ENCODE measurements around the gene TJP3.
A peak's percentile ranks its signal among the peaks of the same experiment; 100 is the strongest.

TJP3 gene

DNA sequence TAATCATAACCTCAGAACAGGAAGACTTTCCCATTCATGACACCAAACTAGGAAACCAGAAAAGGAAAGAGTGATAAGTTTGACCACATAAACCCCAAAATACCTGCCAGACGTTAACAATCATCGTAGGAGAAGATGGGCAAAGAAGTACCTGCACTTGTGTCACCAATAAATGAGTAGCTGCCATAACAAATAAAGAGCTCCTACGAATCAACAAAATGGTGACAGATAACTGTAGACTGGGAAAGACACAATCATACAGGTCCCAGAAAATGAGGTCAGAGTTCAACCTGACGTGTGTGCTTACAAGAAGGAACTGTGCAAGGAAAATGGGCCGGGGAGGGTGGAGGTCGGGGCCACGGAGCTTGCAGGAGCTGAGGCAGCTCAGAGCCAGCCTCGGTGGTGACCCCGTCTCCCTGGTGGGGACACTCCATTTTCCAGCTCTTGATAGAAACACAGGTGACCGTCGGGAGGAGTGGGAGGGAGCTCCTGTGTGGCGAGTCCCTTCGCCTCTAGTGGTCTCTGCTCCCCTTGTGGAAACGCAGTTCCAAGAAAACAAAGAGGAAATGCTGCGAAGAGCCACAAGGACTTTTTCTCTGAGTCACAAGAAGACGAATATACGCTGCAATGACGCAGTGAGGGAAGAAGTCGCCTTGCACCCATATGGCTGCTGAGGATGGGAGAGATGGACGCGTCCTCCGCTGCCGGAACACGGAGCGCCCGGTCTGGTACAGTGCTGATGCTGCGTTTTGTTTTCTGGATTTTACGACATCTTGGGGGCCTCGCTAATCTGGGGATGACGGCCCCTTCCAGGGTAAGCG lies 17.4 kb upstream of the TJP3 start:
- Histone ChIP-seq H3K4me1 (ENCODE audit: control insufficient read depth, insufficient read depth, low read length) (peaks cover 11% of the 10 kb centered on the region), H3K9ac (ENCODE audit: low read length) (no peak overlapping the region), H3K36me3 (ENCODE audit: control insufficient read depth, insufficient read depth, low read length) (no peaks in the 10 kb centered on the region), H3K27me3 (ENCODE audit: control insufficient read depth, insufficient read depth, low read length) (no peaks in the 10 kb centered on the region), H3K4me3 (ENCODE audit: low read length) (no peak overlapping the region), H3K27ac (ENCODE audit: low read depth, low read length) (no peak overlapping the region)

DNA sequence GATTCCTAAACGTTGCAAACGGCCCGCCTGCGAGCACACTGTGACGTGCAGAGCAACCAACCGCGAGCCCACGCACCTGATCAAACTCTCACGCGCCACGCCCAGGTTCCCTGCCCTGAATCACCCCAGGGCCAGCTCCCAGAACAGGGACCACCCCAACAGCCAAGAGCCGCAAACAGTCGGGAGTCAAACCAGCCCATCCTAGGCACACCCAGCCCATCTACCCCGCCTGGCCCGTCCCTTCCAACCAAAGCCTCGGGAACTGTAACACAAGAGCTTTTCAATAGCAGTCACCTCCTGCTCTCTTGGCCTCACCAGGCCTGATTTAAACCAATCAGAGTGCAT lies 16.8 kb upstream of the TJP3 start:
- Histone ChIP-seq H3K4me1 (ENCODE audit: control insufficient read depth, insufficient read depth, low read length) (peaks cover 11% of the 10 kb centered on the region), H3K27me3 (ENCODE audit: control insufficient read depth, insufficient read depth, low read length) (no peaks in the 10 kb centered on the region), H3K9ac (ENCODE audit: low read length) (no peak overlapping the region), H3K36me3 (ENCODE audit: control insufficient read depth, insufficient read depth, low read length) (no peaks in the 10 kb centered on the region), H3K4me3 (ENCODE audit: low read length) (no peak overlapping the region), H3K27ac (ENCODE audit: low read depth, low read length) (no peak overlapping the region)

DNA sequence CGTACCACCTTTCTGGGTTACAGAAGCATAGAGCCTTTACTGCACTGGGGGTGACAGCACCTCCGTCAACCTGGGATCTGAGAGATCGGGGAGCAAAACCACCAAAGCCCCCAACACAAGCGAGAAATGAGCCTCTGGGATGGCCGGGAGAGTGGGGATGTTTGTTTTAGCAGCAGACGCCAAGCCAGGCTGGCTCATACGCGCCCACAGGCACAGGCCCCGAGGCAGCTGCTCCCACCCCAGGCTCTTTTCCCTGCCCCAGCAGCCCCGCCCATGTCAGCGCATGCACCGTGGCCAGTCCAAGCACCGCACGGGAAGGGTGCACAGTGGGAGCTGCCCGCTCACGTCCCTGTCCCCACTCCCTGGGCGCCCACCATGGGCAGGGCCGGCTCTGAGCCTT lies 16.5 kb upstream of the TJP3 start:
- Histone ChIP-seq H3K27ac (ENCODE audit: low read depth, low read length) (no peak overlapping the region), H3K9ac (ENCODE audit: low read length) (no peak overlapping the region), H3K4me1 (ENCODE audit: control insufficient read depth, insufficient read depth, low read length) (peaks cover 11% of the 10 kb centered on the region), H3K27me3 (ENCODE audit: control insufficient read depth, insufficient read depth, low read length) (no peaks in the 10 kb centered on the region), H3K4me3 (ENCODE audit: low read length) (no peak overlapping the region), H3K36me3 (ENCODE audit: control insufficient read depth, insufficient read depth, low read length) (no peaks in the 10 kb centered on the region)

DNA sequence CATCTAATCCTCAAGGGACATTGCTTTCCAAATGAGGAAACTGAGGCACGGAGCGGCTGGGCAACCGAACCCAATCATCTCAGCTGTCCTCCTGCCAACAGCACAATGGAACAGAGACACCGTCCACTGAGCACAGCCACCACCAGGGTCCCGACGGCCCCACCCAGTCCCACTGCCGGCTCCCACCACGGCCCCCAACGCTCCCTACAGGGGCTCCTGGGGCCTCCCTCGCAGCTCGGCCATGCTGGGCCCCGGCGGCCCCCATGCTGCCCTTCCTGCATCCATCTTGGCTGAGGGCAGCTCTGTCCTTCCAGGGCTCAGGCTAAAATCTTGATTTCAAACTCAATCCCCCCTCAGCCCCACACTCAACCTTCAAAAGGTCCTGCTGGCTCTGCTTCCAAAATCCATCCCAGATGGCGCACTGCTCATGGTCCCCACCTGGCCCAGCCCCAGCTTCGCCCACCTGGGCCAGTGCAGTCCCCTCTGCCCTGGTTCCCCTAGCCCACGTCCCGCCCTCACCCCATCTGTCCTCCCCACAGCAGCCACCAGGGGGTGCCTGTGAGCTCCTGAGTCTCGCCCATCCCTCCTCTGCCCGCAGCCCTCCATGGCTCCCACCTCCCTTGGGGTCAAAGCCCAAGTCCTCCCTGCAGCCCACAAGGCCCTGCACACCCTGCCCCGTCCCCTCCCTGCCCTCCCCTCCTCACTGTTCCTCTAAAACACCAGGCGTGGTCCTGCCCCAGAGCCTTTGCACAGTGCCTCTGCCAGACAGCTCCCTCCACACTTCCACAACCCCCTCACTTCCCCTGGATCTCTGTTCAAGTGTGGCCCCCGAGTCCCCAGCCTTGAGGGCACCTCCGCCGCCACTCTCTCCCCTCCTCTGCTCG lies 15.8 kb upstream of the TJP3 start:
- H3K36me3 ChIP-seq (ENCODE audit: control insufficient read depth, insufficient read depth, low read length), result no peaks in the 10 kb centered on the region
- no peak overlapping the region for H3K4me3 ChIP-seq (ENCODE audit: low read length)
- H3K9ac ChIP-seq (ENCODE audit: low read length), result no peak overlapping the region
- H3K27ac ChIP-seq (ENCODE audit: low read depth, low read length), result peak overlapping the region; percentile 72
- H3K27me3 ChIP-seq (ENCODE audit: control insufficient read depth, insufficient read depth, low read length), result no peaks in the 10 kb centered on the region
- H3K4me1 ChIP-seq (ENCODE audit: control insufficient read depth, insufficient read depth, low read length), result peaks cover 12% of the 10 kb centered on the region

DNA sequence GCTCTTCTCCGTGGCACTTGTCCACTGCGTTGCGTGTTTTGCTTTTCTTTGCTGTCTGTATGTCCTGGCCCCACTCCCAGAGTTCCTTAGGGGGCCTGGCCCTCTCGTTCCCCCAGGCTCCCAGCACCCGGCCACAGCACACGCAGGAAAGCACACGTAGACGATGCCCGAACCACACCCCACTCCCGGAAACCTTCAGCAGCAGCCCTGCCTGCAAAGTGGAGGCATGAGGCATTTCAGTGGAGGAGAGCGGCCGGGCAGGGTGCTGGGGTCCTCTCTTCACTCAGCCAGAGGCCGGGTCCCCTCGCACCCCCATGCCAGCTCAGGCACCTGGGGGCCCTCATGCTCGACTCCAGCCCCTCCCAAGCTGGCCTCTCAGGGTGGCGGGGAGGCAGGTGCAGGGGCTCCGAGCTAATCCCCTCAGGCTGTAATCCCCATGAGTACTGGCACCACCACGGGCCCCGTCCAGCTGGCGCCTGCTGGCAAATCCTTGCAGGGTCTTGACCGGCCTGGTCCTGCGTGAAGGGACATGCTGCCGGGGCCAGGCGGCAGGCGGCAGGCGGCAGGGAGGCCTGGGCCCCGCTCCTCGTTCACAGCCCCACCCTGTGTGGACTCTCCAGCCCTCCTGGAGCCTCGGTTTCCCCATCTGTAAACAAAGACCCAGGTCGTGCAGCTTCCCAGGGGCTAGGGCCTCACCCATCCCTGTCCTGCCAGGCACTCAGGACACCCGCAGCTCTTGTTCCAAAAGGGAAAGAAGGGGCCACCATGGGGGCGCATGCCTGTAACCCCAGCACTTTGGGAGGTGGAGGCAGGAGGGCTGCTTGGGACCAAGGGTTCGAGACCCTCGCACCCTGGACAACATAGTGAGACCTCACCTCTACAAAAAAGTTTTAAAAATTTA lies 14.9 kb upstream of the TJP3 start:
- Histone ChIP-seq H3K27ac (ENCODE audit: low read depth, low read length) (peak overlapping the region; percentile 72), H3K36me3 (ENCODE audit: control insufficient read depth, insufficient read depth, low read length) (no peaks in the 10 kb centered on the region), H3K4me1 (ENCODE audit: control insufficient read depth, insufficient read depth, low read length) (peaks cover 11% of the 10 kb centered on the region), H3K4me3 (ENCODE audit: low read length) (no peak overlapping the region), H3K9ac (ENCODE audit: low read length) (no peak overlapping the region), H3K27me3 (ENCODE audit: control insufficient read depth, insufficient read depth, low read length) (no peaks in the 10 kb centered on the region)

DNA sequence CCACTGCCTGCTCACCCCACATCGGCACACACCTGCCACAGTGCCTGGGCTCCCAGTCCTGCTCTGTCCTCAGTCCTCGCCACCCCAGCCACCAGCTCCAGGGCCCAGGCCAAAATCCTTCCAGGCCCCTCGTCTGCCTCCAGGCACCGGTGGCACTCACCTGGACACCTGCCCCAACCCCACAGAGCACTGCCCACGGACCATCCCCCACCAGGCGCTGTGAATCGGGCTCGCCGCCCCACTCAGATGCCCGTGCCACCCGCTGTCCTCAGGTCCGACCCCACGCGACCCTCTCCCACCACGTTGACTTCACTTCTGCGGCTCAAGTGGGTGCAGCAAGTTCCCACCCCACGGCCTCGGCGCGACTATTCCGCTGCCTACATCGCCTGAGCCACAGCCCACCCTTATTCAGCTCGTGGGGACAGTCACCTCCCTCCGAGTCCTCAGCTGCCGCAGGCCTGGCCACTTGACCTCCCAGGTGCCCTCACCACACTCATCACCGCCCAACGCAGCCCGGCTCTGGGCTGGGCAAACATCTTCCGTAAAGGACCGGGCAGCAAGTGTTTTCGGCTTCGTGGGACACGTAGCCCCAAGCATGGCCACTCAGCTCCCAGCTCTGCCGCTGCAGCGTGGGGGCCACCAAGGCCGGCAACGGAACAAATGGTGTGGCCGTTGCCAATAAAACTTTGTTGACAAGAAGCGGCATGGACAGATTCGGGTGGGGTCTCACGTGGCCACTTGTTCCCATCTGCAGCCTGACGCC lies 13.6 kb upstream of the TJP3 start:
- peaks cover 14% of the 10 kb centered on the region for H3K4me1 ChIP-seq (ENCODE audit: control insufficient read depth, insufficient read depth, low read length)
- H3K36me3 ChIP-seq (ENCODE audit: control insufficient read depth, insufficient read depth, low read length), result no peaks in the 10 kb centered on the region
- H3K9ac ChIP-seq (ENCODE audit: low read length), result no peak overlapping the region
- peak overlapping the region; percentile 57 for H3K27ac ChIP-seq (ENCODE audit: low read depth, low read length)
- H3K27me3 ChIP-seq (ENCODE audit: control insufficient read depth, insufficient read depth, low read length), result no peaks in the 10 kb centered on the region
- no peak overlapping the region for H3K4me3 ChIP-seq (ENCODE audit: low read length)

DNA sequence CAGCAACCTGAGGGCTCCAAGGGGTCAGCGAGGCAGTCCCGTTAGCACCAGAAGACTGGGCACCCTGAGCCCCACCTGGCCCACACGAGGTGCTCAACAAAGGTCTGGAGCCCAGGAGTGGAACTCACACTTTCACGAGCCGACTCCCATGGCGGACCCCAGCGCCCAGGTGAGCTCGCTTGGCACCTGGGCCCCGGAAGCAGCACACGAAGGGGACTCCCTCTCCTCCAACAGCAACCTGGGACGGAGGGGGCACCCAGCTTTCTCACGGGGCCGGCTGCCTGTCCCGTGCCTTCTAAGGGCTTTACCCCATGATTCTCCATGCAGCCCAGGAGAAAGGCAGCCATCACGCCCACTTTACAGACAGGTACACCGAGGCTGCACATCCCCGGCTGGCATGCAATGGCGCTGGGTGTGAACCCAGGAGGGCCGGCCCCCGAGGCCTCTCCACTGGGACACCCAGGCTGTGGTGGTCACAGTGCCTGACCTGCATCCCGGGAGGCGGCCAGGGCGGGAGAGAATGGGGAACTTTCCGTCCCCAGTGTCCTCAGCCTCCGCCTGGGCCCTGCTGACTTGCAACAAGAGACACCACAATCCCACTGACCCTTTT lies 13.0 kb upstream of the TJP3 start:
- H3K36me3 ChIP-seq (ENCODE audit: control insufficient read depth, insufficient read depth, low read length), result no peaks in the 10 kb centered on the region
- no peak overlapping the region for H3K9ac ChIP-seq (ENCODE audit: low read length)
- H3K4me1 ChIP-seq (ENCODE audit: control insufficient read depth, insufficient read depth, low read length), result peaks cover 14% of the 10 kb centered on the region
- no peak overlapping the region for H3K27ac ChIP-seq (ENCODE audit: low read depth, low read length)
- no peak overlapping the region for H3K4me3 ChIP-seq (ENCODE audit: low read length)
- no peaks in the 10 kb centered on the region for H3K27me3 ChIP-seq (ENCODE audit: control insufficient read depth, insufficient read depth, low read length)

DNA sequence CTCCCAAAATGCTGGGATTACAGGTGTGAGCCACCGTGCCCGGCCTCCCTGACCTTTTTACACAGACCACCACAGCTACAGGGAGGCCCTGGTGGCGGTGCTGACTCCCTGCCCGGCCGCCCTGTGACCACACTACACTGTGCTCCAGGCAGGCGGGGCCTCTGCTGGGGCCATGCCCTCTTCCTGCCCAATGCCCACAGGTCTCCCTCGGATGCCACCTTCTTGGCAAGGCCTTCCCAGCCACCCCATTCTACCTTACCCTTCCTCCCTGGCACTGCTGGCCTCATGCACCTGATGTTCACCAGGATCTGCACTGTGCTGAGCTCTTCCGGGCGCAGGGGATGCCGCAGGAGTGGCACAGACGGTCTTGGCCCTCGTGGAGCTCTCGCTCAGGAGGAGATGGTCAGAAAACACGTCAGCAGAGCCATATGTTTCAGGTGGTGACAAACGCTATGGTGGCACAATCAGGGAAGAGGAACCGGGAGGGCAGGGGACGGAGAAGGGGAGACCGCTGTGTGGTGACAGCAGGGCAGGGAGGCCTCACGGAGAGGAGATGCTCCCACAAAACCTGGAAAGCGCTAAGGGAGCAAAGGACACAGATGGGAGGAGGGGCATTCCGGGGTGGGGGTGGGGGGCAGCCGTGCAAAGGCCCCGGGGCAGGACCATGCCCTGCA lies 12.1 kb upstream of the TJP3 start:
- no peak overlapping the region for H3K27ac ChIP-seq (ENCODE audit: low read depth, low read length)
- H3K4me1 ChIP-seq (ENCODE audit: control insufficient read depth, insufficient read depth, low read length), result peaks cover 14% of the 10 kb centered on the region
- H3K9ac ChIP-seq (ENCODE audit: low read length), result no peak overlapping the region
- no peaks in the 10 kb centered on the region for H3K27me3 ChIP-seq (ENCODE audit: control insufficient read depth, insufficient read depth, low read length)
- no peak overlapping the region for H3K4me3 ChIP-seq (ENCODE audit: low read length)
- no peaks in the 10 kb centered on the region for H3K36me3 ChIP-seq (ENCODE audit: control insufficient read depth, insufficient read depth, low read length)

DNA sequence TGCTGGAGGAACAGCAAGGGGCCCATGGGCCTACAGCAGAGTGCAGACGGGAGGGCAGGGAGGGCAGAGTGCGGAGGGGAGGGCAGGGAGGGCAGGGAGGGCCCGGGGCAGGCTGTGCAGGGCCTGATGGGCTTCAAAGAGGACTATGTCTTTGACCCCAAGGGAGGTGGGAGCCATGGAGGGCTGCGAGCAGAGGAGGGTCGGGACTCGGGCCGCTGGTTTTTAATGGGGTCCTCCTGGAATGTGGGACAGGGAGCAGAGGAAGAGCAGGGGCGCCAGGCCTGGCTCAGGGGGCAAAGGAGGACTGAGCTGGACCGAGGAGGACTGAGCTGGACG lies 11.6 kb upstream of the TJP3 start:
- H3K36me3 ChIP-seq (ENCODE audit: control insufficient read depth, insufficient read depth, low read length), result no peaks in the 10 kb centered on the region
- peaks cover 14% of the 10 kb centered on the region for H3K4me1 ChIP-seq (ENCODE audit: control insufficient read depth, insufficient read depth, low read length)
- no peak overlapping the region for H3K4me3 ChIP-seq (ENCODE audit: low read length)
- no peaks in the 10 kb centered on the region for H3K27me3 ChIP-seq (ENCODE audit: control insufficient read depth, insufficient read depth, low read length)
- H3K27ac ChIP-seq (ENCODE audit: low read depth, low read length), result peak overlapping the region; percentile 95
- H3K9ac ChIP-seq (ENCODE audit: low read length), result no peak overlapping the region

DNA sequence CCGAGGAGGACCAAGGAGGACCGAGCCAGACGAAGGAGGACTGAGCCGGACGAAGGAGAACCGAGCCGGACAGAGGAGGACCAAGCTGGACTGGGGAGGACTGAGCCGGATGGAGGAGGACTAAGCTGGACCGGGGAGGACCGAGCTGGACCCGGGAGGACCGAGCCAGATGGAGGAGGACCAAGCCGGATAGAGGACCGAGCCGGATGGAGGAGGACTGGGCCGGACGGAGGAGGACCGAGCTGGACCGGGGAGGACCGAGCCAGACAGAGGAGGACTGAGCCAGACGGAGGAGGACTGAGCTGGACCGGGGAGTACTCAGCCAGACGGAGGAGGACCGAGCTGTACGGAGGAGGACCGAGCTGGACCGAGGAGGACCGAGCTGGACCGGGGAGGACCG lies 11.1 kb upstream of the TJP3 start:
- Histone ChIP-seq H3K4me3 (ENCODE audit: low read length) (no peak overlapping the region), H3K27ac (ENCODE audit: low read depth, low read length) (peak overlapping the region; percentile 95)

More for the DNA sequence above, 11.1 kb upstream of the TJP3 start:
- Histone ChIP-seq H3K36me3 (ENCODE audit: control insufficient read depth, insufficient read depth, low read length) (no peaks in the 10 kb centered on the region), H3K27me3 (ENCODE audit: control insufficient read depth, insufficient read depth, low read length) (no peaks in the 10 kb centered on the region), H3K9ac (ENCODE audit: low read length) (no peak overlapping the region), H3K4me1 (ENCODE audit: control insufficient read depth, insufficient read depth, low read length) (peaks cover 14% of the 10 kb centered on the region)
